OCI-LY3 (cell line): ENCODE measurements around the gene TMEM178B.

Source experiments
- H2AFZ ChIP-seq: fragments of 200-600, 300-600 bp; shearing (Covaris generic); 2 replicates; pipeline ENCODE4 v1.6.0; 2014; ENCODE audit warnings: antibody characterized with exemption, low read depth, low read length
- H3K27ac ChIP-seq: fragments of 200-600, 300-600 bp; sonication (generic); 2 replicates; pipeline ENCODE4 v1.5.1; 2014; ENCODE audit warnings: mild to moderate bottlenecking, low read length, moderate library complexity, mixed read lengths
- H3K27me3 ChIP-seq: fragments of 200-600, 300-600 bp; sonication (generic); 2 replicates; pipeline ENCODE4 v1.6.1; 2014; ENCODE audit warnings: low read depth, low read length, mixed read lengths
- H3K36me3 ChIP-seq: fragments of 200-600, 300-600 bp; sonication (generic); replicated peaks from 2 replicates; pipeline ENCODE3; 2014; ENCODE audit warnings: low read depth, low read length, mixed read lengths
- H3K4me1 ChIP-seq: fragments of 300-600, 200-600 bp; sonication (generic); 2 replicates; pipeline ENCODE4 v1.6.1; 2014; ENCODE audit warnings: low read length, mixed read lengths
- H3K4me2 ChIP-seq: fragments of 200-600, 300-600 bp; sonication (generic); 2 replicates; pipeline ENCODE4 v1.6.1; 2014; ENCODE audit warnings: low read length, mixed read lengths
- H3K4me3 ChIP-seq: fragments of 300-600, 200-600 bp; sonication (generic); 2 replicates; pipeline ENCODE4 v1.5.1; 2014; ENCODE audit warnings: antibody characterized with exemption, mild to moderate bottlenecking, low read length, moderate library complexity
- H3K79me2 ChIP-seq: fragments of 300-600, 200-600 bp; shearing (Covaris generic); 2 replicates; pipeline ENCODE4 v1.6.1; 2014; ENCODE audit warnings: mild to moderate bottlenecking, low read length, mixed read lengths
- H3K9ac ChIP-seq: fragments of 300-600, 200-600 bp; shearing (Covaris generic); 2 replicates; pipeline ENCODE4 v1.6.0; 2014; ENCODE audit warnings: mild to moderate bottlenecking, low read length, moderate library complexity
- H3K9me3 ChIP-seq: fragments of 200-600, 300-600 bp; shearing (Covaris generic); 2 replicates; pipeline ENCODE4 v1.6.1; 2014; ENCODE audit warnings: low read length, mixed read lengths; ENCODE audit not compliant: insufficient read depth
- H4K20me1 ChIP-seq: fragments of 200-600, 300-600 bp; sonication (generic); 2 replicates; pipeline ENCODE4 v1.6.1; 2016; ENCODE audit warnings: low read length, mixed read lengths; ENCODE audit not compliant: insufficient read depth
- EZH2phosphoT487 ChIP-seq: fragments of 200-600 bp; shearing (Covaris generic); IDR thresholded peaks from 2 replicates; pipeline ENCODE4 v1.6.1; 2018; ENCODE audit warnings: antibody characterized with exemption, mixed run types, low read depth
- TF ChIP-seq, protein P1 (sequence below): fragments of 200-600, 300-600 bp; sonication (generic); IDR thresholded peaks from 2 replicates; pipeline ENCODE4 v1.5.1; 2014; ENCODE audit warnings: antibody characterized with exemption, low read length, low read depth

TMEM178B gene

DNA sequence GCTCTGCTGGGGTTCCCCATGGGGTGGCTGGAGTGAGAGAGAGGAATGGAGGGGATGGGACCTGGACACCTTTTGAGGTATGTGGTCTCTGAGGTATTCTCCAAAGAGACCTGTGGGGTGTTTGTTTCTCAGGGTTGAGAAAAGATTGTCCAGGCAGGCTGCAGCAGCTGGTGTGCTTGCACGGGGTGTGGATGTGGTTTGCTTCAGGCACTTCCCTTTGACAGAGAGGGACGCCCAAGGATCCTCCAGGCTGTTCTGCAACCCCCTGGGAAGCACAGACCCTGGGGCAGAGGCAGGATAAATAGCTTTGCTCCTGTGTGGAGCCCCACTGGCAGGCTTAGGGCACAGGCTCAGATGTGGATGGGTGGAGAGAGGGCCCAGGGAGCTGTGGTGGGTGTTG lies 362.3 kb downstream of the TMEM178B start:
- no peaks in the 10 kb centered on the region for H4K20me1 ChIP-seq
- H3K79me2 ChIP-seq: no peaks in the 10 kb centered on the region
- H3K27me3 ChIP-seq: no peaks in the 10 kb centered on the region
- no peak for TF ChIP-seq EZH2phosphoT487
- TF ChIP-seq, protein P1, sequence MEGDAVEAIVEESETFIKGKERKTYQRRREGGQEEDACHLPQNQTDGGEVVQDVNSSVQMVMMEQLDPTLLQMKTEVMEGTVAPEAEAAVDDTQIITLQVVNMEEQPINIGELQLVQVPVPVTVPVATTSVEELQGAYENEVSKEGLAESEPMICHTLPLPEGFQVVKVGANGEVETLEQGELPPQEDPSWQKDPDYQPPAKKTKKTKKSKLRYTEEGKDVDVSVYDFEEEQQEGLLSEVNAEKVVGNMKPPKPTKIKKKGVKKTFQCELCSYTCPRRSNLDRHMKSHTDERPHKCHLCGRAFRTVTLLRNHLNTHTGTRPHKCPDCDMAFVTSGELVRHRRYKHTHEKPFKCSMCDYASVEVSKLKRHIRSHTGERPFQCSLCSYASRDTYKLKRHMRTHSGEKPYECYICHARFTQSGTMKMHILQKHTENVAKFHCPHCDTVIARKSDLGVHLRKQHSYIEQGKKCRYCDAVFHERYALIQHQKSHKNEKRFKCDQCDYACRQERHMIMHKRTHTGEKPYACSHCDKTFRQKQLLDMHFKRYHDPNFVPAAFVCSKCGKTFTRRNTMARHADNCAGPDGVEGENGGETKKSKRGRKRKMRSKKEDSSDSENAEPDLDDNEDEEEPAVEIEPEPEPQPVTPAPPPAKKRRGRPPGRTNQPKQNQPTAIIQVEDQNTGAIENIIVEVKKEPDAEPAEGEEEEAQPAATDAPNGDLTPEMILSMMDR: no peak
- H3K4me3 ChIP-seq: no peak overlapping the region
- no peak overlapping the region for H3K4me2 ChIP-seq
- H3K4me1 ChIP-seq: no peaks in the 10 kb centered on the region
- no peak overlapping the region for H3K9ac ChIP-seq
- no peak overlapping the region for H3K27ac ChIP-seq
- H3K9me3 ChIP-seq: no peaks in the 10 kb centered on the region
- H2AFZ ChIP-seq: no peak overlapping the region
- H3K36me3 ChIP-seq: no peaks in the 10 kb centered on the region

DNA sequence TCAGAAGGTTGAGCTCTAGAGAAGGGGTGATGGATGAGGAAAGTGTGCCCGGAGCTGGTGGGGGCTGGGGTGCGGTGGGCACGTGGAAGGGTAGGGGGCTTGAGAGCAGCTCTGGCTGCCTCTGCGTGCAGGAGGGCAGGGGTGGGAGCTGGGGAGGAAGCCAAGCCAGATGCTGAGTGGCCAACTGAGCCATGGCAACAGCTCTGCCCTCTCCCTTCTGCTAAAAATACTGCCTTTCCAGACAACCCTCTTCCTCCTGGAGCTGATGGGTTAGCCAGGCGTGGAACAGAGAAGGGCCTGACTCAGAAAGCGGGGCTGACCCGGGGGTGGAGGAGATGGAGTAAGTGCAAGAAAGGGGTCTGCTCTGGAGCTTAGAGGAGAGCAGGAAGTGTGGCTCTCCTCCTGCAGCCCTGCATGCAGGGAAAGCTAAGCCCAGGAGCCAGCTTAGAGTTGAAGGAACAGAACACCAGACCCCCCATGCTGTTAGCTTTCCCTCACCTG lies 362.8 kb downstream of the TMEM178B start:
- no peak overlapping the region for H3K4me2 ChIP-seq
- H3K4me3 ChIP-seq: no peak overlapping the region
- H3K27me3 ChIP-seq: no peaks in the 10 kb centered on the region
- H3K27ac ChIP-seq: no peak overlapping the region
- H3K9ac ChIP-seq: no peak overlapping the region
- no peaks in the 10 kb centered on the region for H4K20me1 ChIP-seq
- H3K36me3 ChIP-seq: no peaks in the 10 kb centered on the region
- H3K4me1 ChIP-seq: no peaks in the 10 kb centered on the region
- no peak overlapping the region for H2AFZ ChIP-seq
- H3K9me3 ChIP-seq: no peaks in the 10 kb centered on the region
- TF ChIP-seq EZH2phosphoT487: no peak
- TF ChIP-seq, protein P1: no peak
- no peaks in the 10 kb centered on the region for H3K79me2 ChIP-seq

DNA sequence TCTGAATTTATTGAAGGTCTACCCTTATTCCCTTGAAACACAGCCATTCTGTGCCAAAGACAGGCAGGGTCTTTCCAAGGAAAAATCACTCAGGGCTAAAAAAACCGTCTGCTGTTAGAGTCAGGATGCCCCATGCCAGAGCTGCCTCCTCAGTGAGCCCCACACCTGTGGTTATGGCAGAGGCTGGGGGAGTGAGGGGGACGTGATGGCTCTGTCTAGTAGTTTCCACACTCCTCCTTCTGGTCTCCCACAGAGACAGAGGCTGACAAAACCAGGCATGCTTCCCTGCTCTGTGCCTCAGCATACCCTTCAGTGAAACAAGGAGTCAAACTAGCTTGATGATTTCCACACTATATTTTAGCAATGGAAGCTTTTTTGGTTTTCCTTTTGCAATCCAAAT lies 365.3 kb downstream of the TMEM178B start:
- H3K9me3 ChIP-seq: no peaks in the 10 kb centered on the region
- TF ChIP-seq, protein P1: no peak
- TF ChIP-seq EZH2phosphoT487: no peak

DNA sequence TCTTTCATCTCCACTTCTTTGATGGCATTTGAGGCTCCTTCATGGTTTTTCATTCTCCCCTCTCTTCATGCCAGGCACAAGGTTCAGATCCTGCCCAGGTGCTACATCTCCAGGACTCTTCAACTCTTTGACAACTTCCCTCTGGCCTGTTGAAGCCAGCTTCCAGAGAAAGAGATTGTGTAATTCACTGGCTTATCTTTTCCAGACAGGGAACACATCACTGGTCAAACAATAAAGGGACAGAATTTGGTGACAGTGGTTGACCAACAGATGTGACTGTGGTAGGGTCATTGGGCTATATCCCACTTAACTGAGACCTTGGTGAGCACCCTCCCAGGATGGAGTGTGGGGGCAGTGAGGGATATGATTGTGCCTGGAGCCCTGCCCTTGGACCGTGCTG lies 365.9 kb downstream of the TMEM178B start:
- H2AFZ ChIP-seq: no peak overlapping the region
- TF ChIP-seq EZH2phosphoT487: no peak
- TF ChIP-seq, protein P1: no peak
- no peaks in the 10 kb centered on the region for H3K79me2 ChIP-seq
- H3K9ac ChIP-seq: no peak overlapping the region
- no peaks in the 10 kb centered on the region for H4K20me1 ChIP-seq
- no peaks in the 10 kb centered on the region for H3K36me3 ChIP-seq
- no peaks in the 10 kb centered on the region for H3K4me1 ChIP-seq
- H3K9me3 ChIP-seq: no peaks in the 10 kb centered on the region
- no peak overlapping the region for H3K4me2 ChIP-seq
- no peak overlapping the region for H3K27ac ChIP-seq
- no peak overlapping the region for H3K4me3 ChIP-seq
- no peaks in the 10 kb centered on the region for H3K27me3 ChIP-seq

More for the DNA sequence above, 365.3 kb downstream of the TMEM178B start:
- Histone ChIP-seq H3K9ac (no peak overlapping the region), H3K4me1 (no peaks in the 10 kb centered on the region), H3K36me3 (no peaks in the 10 kb centered on the region), H3K4me2 (no peak overlapping the region), H4K20me1 (no peaks in the 10 kb centered on the region), H3K27ac (no peak overlapping the region), H2AFZ (no peak overlapping the region), H3K27me3 (no peaks in the 10 kb centered on the region), H3K4me3 (no peak overlapping the region), H3K79me2 (no peaks in the 10 kb centered on the region)
